Islet precursor cell (in vitro differentiated cells): ENCODE results near the gene FOXI1.

ENCODE experiments used
- DNase-seq: peaks from one replicate; pipeline ENCODE4 v3.0.0-alpha.2; 2018

The FOXI1 gene

DNA sequence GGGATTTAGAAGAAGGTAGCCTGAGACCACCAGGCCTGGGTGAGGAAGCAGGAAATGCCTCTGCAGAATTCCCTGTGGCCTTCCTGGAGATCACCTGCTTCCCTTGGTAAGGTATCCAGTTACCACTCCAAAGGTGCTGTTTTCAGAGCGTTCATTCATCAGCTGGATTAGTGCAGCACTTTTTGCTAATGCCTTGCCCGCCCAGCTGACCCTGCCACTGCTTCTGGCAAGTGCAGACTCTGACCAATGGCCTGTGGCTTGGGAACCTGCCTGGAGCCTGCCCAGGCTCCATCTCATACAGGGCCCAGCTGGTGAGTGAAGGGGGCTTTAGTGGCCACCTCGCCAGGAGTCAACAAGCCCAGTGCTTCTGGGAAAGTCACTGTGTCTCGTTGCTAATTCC lies 48.6 kb downstream of the FOXI1 start:
- peak; percentile 69 for DNase-seq

DNA sequence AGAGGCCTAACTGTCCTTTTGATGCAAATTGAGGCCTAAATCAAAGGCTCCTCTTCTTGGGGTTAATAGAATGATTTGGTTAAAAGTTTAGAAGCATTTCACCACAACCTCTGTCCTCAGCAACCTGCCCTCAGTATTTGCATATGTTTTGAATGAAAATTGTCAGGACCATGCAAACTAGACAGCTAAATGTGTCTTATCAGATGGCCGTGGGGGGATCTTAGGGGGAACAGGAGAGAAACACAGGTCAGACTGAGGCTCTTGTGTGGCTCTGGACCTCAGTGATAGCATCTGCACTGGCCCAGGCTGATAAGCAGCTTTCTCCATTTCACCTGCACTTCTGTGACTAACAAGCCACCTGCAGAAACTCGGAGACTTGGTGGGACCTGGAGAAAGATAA lies 49.0 kb downstream of the FOXI1 start:
- DNase-seq, result peak; percentile 65

DNA sequence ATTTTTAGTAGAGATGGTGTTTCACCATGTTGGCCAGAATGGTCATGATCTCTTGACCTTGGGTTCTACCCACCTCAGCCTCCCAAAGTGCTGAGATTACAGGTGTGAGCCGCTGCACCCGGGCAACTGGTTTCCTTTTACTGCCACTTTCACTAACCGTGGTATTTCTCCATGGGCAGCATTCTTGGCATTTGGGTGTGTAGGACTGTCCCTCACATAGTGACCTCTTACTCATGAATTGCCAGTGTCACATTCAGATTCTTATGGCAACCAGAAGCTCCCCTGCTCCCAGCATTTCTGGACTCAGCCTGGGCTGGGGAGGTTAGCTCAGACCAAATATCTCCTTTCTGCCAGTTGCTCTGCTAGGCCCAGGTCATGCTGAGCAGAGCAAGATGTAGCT lies 50.1 kb downstream of the FOXI1 start:
- DNase-seq, result peak; percentile 28

DNA sequence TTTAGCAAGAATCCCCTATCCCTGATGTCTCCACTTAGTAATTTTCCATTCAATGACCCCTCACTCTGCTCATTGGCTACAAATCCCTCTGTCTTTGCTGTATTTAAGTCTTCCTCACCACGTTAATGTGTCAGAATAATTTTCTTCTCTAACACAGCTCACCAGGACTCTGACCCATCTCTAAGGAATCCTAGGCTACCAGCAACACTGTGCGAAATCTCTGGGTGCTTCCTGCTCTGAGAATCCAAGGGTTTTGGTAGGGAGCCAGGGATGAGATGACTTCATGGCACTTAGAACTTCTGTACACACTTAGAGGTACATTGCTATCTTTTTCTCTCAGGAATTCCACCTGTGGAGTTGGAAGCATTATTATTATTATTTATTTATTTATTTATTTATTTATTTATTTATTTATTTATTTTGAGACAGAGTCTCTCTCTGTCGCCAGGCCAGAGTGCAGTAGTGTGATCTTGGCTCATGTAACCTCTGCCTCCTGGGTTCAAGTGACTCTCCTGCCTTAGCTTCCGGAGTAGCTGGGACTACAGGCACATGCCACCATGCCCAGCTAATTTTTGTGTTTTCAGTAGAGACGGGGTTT lies 53.5 kb downstream of the FOXI1 start:
- peak; percentile 44 for DNase-seq
